GOT3 (cell line): ENCODE results near the gene CSRP1.
"Not testable (repeated sequence)": the region's sequence is repeated elsewhere in the genome, so short reads cannot be mapped to it uniquely, and the experiment has no call there.

Source experiments
- DNase-seq: peaks from one replicate; lab custom pipeline; 2025; ENCODE audit warnings: mixed read lengths; lab: John Stamatoyannopoulos, UW

CSRP1 gene

DNA sequence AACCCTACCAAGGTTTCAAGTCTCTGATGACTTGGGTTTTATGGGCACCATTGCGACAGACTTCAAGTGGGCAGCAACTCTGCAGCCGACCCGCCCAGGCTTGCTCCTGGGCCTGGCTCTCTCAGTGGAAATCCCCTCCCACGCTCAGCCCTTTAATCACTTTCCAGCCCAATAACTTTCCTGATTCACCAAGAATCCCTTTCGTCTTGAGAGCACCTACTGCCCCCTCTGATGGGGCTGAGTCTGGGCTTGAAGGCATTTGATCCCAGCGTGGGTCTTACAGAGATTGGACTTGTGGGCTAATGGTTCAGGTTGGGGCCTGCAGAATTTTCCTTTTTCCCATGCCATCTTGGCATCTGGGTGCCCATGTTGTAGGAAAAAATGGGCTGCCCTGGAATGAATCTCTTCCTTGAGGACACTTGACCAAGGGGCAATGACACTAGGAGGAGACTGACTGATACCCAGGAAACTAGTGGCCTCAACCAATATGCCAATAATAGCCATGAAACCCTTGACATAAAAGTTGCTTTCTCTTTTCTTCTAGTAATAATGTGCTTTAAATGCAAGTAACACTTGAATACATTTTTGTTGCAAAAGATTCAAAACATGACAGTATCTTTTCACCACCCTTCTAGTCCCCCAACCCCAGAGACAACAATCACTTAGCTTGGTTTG, 30.1 kb downstream of the CSRP1 start:
- peak; percentile 97 for DNase-seq

- DNase-seq = no peak
Observed at GRCh38 chr1:201475915-201476669, 30.8 kb downstream of the CSRP1 start.

DNA sequence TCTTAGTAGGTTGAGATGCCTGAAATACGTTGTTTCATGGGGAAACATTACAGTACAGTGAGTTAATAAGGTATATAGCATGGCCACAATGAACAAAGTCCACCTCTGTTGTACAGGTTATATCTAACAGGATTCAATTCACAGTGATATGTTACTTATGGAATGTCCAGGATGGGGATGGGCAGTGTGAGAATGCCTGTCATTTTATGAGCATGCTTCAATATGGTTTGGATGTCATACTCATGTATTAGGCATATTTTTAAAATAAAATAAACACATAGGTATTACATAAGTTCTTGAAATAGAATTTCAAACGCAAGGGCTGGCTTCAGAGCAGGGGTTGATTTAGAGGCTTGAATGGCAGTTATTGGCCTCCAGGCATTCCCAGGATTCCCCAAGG, 31.8 kb downstream of the CSRP1 start:
- no peak for DNase-seq

DNA sequence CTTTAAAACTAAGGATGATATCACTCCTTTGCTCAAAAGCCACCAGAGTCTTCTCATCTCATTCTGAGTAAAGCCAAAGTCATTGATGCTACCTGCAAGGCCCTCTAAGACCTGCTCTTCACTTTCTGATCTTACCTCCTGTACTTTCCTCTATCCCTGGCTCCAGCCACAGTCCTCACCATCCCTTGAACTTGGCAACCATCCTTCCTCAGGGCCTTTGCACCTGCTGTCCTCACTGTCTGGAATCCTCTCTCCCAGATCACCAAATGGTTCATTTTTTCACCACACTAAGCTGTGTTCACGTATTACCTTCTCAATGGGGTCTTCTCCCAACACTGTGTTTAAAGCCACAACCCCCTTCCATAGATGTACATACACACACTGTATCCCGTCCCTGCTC, 33.6 kb downstream of the CSRP1 start:
- no peak for DNase-seq

GRCh38 chr1:201472321-201472720, 34.6 kb downstream of the CSRP1 start:
- DNase-seq = not testable (repeated sequence)

DNA sequence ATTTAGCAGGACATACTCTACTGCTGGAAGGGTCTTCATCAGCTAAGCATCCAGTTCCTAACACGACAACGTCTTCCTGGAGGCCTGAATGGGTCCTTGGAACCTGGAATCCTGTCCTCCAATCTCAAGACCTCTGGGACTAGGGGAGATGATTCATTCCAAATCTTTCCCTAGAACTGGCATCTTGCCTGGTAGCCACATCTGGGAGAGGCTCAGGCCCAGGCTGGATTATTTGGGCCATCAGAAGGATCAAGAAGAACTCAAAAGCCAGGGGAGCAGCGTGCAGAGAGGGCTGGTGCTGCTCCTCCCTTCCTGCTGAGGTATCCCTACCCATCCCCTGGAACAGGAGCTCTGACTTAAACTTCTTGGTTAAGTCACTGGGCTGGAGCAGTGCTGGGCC, 35.2 kb downstream of the CSRP1 start:
- peak; percentile 83 for DNase-seq

- DNase-seq = no peak
Observed at GRCh38 chr1:201470581-201470980, 36.3 kb downstream of the CSRP1 start.

- DNase-seq = no peak
Observed at GRCh38 chr1:201469645-201470074, 37.3 kb downstream of the CSRP1 start.

DNA sequence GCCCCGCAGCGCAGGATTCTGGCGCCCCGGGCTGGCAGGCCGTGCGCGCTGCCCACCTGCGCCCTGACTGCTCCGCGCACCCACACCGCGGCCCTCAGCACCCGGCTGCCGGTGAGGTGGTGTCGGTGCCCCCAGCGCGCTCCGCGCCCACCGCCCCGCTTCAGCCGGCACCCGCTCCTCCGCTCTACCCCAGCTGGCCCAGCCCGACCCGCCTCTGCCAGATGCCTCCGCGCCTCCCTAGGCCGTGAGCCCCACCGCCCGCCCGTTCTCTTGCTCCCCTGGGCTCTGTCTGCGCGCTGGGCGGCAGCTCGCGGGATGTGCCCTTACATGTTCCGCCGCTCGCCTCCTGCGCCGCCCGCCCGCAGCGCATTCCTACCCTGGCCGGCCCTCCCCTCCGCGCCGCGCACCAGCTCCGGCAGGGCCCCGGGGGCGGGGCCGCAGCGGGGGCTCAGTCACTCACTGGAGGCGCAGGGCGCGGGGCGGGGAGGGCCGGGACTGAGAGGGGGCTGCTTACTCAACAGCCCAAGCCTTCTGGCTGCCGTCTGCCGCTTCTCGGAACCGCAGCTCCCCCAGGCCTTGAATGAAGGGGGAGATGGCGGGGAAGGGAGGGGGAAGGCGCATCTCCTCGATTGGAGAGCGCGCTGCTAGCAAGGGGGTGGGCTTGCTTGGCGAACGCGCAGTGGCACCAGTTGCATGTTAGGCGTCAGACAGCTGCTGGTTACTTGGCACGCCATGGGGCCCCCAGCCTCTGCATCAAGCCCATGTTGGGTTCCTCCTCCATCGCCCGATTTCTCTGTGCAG, 37.9 kb downstream of the CSRP1 start, which contains the start of gene PHLDA3:
Gene PHLDA3 (minus strand): TSS at position 345 of the 801 bp plus-strand sequence. CDS start 402 bp downstream, outside the sequence.
- peak; percentile 98 for DNase-seq

DNA sequence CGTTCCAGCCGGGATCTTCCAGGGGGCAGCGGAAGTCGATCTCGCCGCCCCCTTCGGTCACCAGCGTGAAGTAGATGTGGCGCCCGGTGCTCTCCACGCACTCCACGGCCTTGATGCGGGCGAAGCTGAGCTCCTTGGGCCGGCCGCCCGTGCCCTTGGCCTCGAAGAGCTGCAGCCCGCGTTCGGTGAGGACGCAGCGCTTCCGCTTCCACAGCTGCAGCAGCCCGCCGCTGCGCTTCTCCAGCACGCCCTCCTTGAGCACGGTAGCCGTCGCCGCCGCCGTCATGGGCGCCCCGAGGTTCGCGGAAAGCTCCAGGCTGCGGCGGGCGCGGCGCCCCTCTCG, 38.5 kb downstream of the CSRP1 start:
- DNase-seq = no peak

DNA sequence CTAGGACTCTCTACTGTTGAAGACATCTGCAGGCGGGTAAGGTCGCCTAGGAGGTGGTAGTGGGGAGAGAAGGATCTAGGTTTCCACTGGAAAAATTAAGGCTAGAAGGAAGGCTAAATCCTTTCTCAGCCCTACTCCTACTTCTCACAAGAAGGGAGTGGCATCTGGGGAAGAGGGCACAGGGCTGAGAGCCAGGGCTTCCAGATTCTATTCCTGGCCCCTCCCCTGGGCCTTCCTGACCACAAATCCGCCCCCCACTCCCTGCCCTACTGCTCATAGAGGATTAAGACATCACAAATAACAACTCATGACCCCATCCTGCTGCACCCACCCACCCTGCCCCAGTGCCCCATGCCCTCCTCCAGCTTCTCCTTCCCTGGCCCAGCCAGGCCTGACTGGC, 40.4 kb downstream of the CSRP1 start:
- DNase-seq = no peak

- DNase-seq = no peak
Observed at GRCh38 chr1:201465698-201466290, 41.1 kb downstream of the CSRP1 start.

- no peak for DNase-seq
Observed at GRCh38 chr1:201463071-201463552, 43.8 kb downstream of the CSRP1 start.

DNA sequence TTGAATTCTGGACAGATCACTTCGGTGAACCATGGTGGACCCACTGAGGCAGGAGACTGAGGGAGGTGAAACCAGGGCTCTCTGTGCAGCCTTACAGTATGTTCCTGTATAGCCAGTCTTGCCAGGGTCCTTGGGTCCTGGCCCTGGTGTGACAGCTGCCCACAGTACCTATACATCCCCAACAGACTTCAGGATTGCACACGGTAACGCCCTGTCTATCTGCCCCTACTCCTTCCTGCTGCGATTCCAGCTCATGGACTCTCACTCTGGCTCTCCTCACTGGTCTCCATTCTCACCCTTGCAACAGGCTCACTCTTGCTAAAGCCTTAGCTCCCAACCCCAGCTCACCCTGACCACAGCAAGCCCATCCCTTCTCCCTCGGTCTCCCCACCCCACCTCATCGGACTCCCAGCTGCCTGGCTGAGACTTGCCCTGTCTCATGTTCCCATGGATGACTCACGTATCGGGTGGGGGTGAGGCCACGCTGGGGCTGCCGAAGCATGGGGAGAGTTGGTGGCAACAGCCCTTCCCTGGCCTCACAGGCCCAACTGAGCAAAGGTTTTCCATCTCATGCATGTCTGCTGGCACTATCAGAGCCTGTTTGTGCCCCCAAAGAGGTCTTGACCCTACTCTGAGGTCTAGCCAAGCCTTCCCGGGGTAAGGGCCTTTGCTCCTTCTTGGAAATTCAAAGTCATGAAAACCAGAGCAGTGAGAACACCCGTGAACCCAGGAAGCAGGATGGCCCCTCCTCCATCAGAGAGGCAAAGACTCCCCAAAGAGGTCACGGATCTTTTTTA, 45.1 kb downstream of the CSRP1 start:
- peak; percentile 100 for DNase-seq

GRCh38 chr1:201460814-201461644, 45.9 kb downstream of the CSRP1 start:
- peak; percentile 94 for DNase-seq

DNA sequence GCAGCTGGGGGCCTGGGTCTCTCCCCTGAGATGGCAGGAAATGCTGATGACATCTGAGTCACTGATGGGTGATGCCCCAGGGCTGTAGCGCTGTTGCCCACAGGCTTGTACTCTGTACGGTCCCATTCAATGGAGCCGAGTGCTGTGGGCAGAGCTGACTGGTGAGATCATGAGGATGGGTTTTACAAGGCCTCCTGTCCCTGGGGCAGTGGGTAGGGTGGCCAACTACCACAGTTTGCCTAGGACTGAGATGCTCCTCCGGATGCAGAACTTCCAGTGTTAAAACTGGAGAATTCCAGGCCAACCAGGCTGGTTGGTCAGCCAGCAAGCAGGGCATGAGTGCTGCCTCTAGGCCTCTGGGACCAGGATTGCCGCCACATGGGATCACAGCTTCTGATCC, 47.1 kb downstream of the CSRP1 start:
- no peak for DNase-seq

DNA sequence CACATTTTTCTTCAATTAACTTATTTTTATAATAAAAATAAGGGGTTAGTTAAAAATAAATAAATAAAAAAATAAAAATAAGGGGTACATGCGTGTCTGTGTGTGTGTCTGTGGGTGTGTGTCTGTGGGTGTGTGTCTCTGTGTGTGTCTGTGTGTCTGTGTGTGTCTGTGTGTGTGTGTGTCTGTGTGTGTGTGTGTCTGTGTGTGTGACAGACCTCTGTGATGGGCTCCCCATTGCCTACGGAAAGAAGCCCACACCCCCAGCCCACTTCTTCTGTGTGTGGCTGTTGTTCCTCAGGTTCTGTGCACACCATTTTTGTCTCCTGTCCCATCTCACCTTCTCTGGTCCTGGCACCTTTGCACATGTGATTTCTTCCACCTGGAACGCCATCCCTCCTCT, 47.9 kb downstream of the CSRP1 start:
- no peak for DNase-seq

GRCh38 chr1:201457508-201457960, 49.4 kb downstream of the CSRP1 start:
- DNase-seq = no peak

DNA sequence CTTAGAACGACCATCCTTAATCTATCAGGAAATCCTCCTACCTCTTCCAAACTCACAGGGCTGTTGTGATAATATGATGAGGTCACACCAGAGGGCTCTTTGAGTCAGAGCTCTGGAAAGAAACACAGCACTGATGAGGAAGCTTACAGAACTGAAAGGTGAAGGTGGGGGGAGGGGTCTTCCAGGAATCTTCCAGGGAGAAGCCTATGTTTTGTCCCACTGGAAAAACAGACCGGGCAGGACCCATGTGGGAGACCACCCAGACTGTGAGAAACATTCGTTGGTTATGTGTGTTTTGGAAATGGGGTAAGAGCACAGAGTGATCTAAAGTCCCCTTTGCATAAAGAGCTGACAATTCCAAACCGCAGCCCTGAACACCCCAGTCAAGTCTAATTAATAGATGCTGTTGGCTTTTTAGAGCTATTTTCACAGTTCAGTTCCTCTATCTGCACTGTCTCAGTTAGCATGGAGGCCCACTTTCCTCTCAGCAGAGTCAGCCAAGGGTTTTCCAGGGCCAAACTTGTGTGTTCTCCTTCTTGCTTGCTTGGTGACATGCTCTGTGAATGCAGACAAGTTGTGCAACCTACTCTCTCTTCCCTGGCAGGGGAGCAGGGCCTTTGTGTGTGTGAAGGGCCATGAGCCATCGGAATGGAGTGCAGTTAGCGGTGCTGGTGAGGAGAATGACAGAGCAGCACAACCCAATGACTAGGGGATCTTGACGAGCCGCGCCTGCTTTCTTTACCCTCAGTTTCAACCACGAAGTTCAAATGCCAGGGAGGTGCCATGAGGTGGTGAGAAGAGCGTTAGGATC, 50.2 kb downstream of the CSRP1 start:
- peak; percentile 98 for DNase-seq
